ENCODE data around the gene PLCD4.

PLCD4 gene

GRCh38 chr2:218664653-218665052 lies 57.0 kb downstream of the PLCD4 start:
- H3K9ac ChIP-seq (ENCODE audit: low read length in 2 of 2) = no peak overlapping the region
- H3K36me3 ChIP-seq (ENCODE audit: control insufficient read depth in 2 of 2, insufficient read depth in 2 of 2, low read length in 2 of 2) = peaks cover 46 to 59% of the 10 kb centered on the region in 2 donors
- H3K9me3 ChIP-seq (ENCODE audit: control insufficient read depth in 2 of 2, low read length in 2 of 2) = no peaks in the 10 kb centered on the region
- no peak overlapping the region for H3K27ac ChIP-seq (ENCODE audit: low read length)
- peaks cover 11% of the 10 kb centered on the region for H3K4me1 ChIP-seq (ENCODE audit: control insufficient read depth, insufficient read depth, low read length)
- no peaks in the 10 kb centered on the region for H3K27me3 ChIP-seq (ENCODE audit: control insufficient read depth in 1 of 2, insufficient read depth in 2 of 2, low read length in 2 of 2)
- no peak overlapping the region for H3K4me3 ChIP-seq (ENCODE audit: low read length in 2 of 2)

- peak overlapping the region; percentile 93 to 96 for H3K4me3 ChIP-seq (ENCODE audit: low read length in 2 of 2)
- H3K9ac ChIP-seq (ENCODE audit: low read length in 2 of 2) = peak overlapping the region; percentile 87 to 89
- no peaks in the 10 kb centered on the region for H3K9me3 ChIP-seq (ENCODE audit: control insufficient read depth in 2 of 2, low read length in 2 of 2)
- no peaks in the 10 kb centered on the region for H3K27me3 ChIP-seq (ENCODE audit: control insufficient read depth in 1 of 2, insufficient read depth in 2 of 2, low read length in 2 of 2)
- H3K36me3 ChIP-seq (ENCODE audit: control insufficient read depth in 2 of 2, insufficient read depth in 2 of 2, low read length in 2 of 2) = peaks cover 5 to 24% of the 10 kb centered on the region in 2 donors
- peak overlapping the region; percentile 79 for H3K27ac ChIP-seq (ENCODE audit: low read length)
- H3K4me1 ChIP-seq (ENCODE audit: control insufficient read depth, insufficient read depth, low read length) = peaks cover 18% of the 10 kb centered on the region
Measured at GRCh38 chr2:218671097-218671653, 63.5 kb downstream of the PLCD4 start.

- peaks cover 18% of the 10 kb centered on the region for H3K4me1 ChIP-seq (ENCODE audit: control insufficient read depth, insufficient read depth, low read length)
- peak within 1 kb of the TSS; percentile 79 for H3K27ac ChIP-seq (ENCODE audit: low read length)
- peaks cover 5 to 20% of the 10 kb centered on the region in 2 donors for H3K36me3 ChIP-seq (ENCODE audit: control insufficient read depth in 2 of 2, insufficient read depth in 2 of 2, low read length in 2 of 2)
- H3K9ac ChIP-seq (ENCODE audit: low read length in 2 of 2) = peak within 1 kb of the TSS; percentile 87 to 89
- H3K9me3 ChIP-seq (ENCODE audit: control insufficient read depth in 2 of 2, low read length in 2 of 2) = no peaks in the 10 kb centered on the region
- no peaks in the 10 kb centered on the region for H3K27me3 ChIP-seq (ENCODE audit: control insufficient read depth in 1 of 2, insufficient read depth in 2 of 2, low read length in 2 of 2)
- peak within 1 kb of the TSS; percentile 93 to 96 for H3K4me3 ChIP-seq (ENCODE audit: low read length in 2 of 2)
Measured at GRCh38 chr2:218671654-218672566, 64.2 kb downstream of the PLCD4 start, which contains the start of the genes RNF25 and STK36. Gene RNF25, minus strand, starts transcription at chr2:218672002. Its CDS starts 32 bp downstream, at chr2:218671970. Gene STK36, plus strand, starts transcription at chr2:218672086. Its CDS starts 744 bp downstream, at chr2:218672830.

GRCh38 chr2:218679119-218679518 lies 71.4 kb downstream of the PLCD4 start:
- no peaks in the 10 kb centered on the region for H3K4me1 ChIP-seq (ENCODE audit: control insufficient read depth, insufficient read depth, low read length)
- H3K27me3 ChIP-seq (ENCODE audit: control insufficient read depth in 1 of 2, insufficient read depth in 2 of 2, low read length in 2 of 2) = no peaks in the 10 kb centered on the region
- no peak overlapping the region for H3K9ac ChIP-seq (ENCODE audit: low read length in 2 of 2)
- peaks cover 0 to 23% of the 10 kb centered on the region in 2 donors for H3K36me3 ChIP-seq (ENCODE audit: control insufficient read depth in 2 of 2, insufficient read depth in 2 of 2, low read length in 2 of 2)
- no peak overlapping the region for H3K4me3 ChIP-seq (ENCODE audit: low read length in 2 of 2)
- H3K27ac ChIP-seq (ENCODE audit: low read length) = no peak overlapping the region
- no peaks in the 10 kb centered on the region for H3K9me3 ChIP-seq (ENCODE audit: control insufficient read depth in 2 of 2, low read length in 2 of 2)

- H3K36me3 ChIP-seq (ENCODE audit: control insufficient read depth in 2 of 2, insufficient read depth in 2 of 2, low read length in 2 of 2) = peaks cover 0 to 26% of the 10 kb centered on the region in 2 donors
- H3K27me3 ChIP-seq (ENCODE audit: control insufficient read depth in 1 of 2, insufficient read depth in 2 of 2, low read length in 2 of 2) = no peaks in the 10 kb centered on the region
Measured at GRCh38 chr2:218680061-218680460, 72.4 kb downstream of the PLCD4 start.

More at GRCh38 chr2:218680061-218680460, 72.4 kb downstream of the PLCD4 start:
- Histone ChIP-seq H3K9me3 (ENCODE audit: control insufficient read depth in 2 of 2, low read length in 2 of 2) (no peaks in the 10 kb centered on the region), H3K9ac (ENCODE audit: low read length in 2 of 2) (no peak overlapping the region), H3K4me1 (ENCODE audit: control insufficient read depth, insufficient read depth, low read length) (no peaks in the 10 kb centered on the region), H3K27ac (ENCODE audit: low read length) (no peak overlapping the region), H3K4me3 (ENCODE audit: low read length in 2 of 2) (no peak overlapping the region)
